IMR-90 (cell line): ENCODE data around the gene BCAR1. TPM values are rescaled to one million over a fixed set of nuclear protein-coding genes. Genes with fewer than 3 reads are reported as not detected.

Source experiments
- ATAC-seq: fragments of 200-7000 bp; cut with Tn5 transposase; 2 replicates; pipeline ENCODE4 v1.9.1; 2020; ENCODE audit warnings: low read depth, mild to moderate bottlenecking, moderate library complexity
- BruUV-seq: library from RNA; stranded (reverse); fragments of 400-500 nt; replicated peaks from 2 replicates; lab custom pipeline; 2021; lab: Mats Ljungman, UMichigan
- CTCF ChIA-PET: fragments of 300-600 bp; formaldehyde crosslinking; extraction: SDS; loops from one replicate; lab custom pipeline; 2021; ENCODE audit warnings: antibody characterized with exemption; lab: Yijun Ruan, JAX
- POLR2A ChIA-PET: fragments of 300-600 bp; sonication (Branson Sonifier 250); formaldehyde crosslinking; loops from one replicate; lab custom pipeline; 2022; ENCODE audit warnings: antibody characterized with exemption; ENCODE audit not compliant: unreplicated experiment; lab: Charles Lee
- DNase-seq: peaks from one replicate; pipeline ENCODE4 v3.0.0; 2013
- H2AFZ ChIP-seq: replicated peaks from 2 replicates; pipeline ENCODE3; 2013; ENCODE audit warnings: low read length, mild to moderate bottlenecking; ENCODE audit not compliant: poor library complexity
- H2AK5ac ChIP-seq: 2 replicates; pipeline ENCODE4 v1.6.1; 2013; ENCODE audit warnings: low read depth, low read length, inconsistent platforms
- H2AK9ac ChIP-seq: replicated peaks from 2 replicates; pipeline ENCODE3; 2013; ENCODE audit warnings: mild to moderate bottlenecking, low read depth, low read length, moderate library complexity; ENCODE audit not compliant: poor library complexity
- H2BK120ac ChIP-seq: 2 replicates; pipeline ENCODE4 v1.6.1; 2013; ENCODE audit warnings: low read depth, low read length, inconsistent platforms
- H2BK15ac ChIP-seq: 3 replicates; pipeline ENCODE4 v1.6.1; 2013; ENCODE audit warnings: low read depth, low read length, inconsistent platforms
- H2BK20ac ChIP-seq: 2 replicates; pipeline ENCODE4 v1.6.1; 2013; ENCODE audit warnings: low read depth, mild to moderate bottlenecking, inconsistent platforms, low read length, moderate library complexity
- H2BK5ac ChIP-seq: 2 replicates; pipeline ENCODE4 v1.6.1; 2013; ENCODE audit warnings: mild to moderate bottlenecking, low read depth, low read length, inconsistent platforms; ENCODE audit not compliant: poor library complexity, severe bottlenecking
- H3K14ac ChIP-seq: replicated peaks from 2 replicates; pipeline ENCODE4 v1.6.1; 2013; ENCODE audit warnings: low read depth, low read length, inconsistent platforms
- H3K18ac ChIP-seq: 2 replicates; pipeline ENCODE4 v1.6.1; 2013; ENCODE audit warnings: low read depth, low read length, control low read depth
- H3K23ac ChIP-seq: 2 replicates; pipeline ENCODE4 v1.6.1; 2013; ENCODE audit warnings: low read depth, low read length, inconsistent platforms
- H3K27ac ChIP-seq: 2 replicates; pipeline ENCODE4 v1.5.1; 2013; ENCODE audit warnings: mild to moderate bottlenecking, control low read depth, low read length; ENCODE audit not compliant: insufficient read depth
- H3K27me3 ChIP-seq: 2 replicates; pipeline ENCODE4 v1.6.1; 2013; ENCODE audit warnings: low read length; ENCODE audit not compliant: control insufficient read depth, insufficient read depth
- H3K36me3 ChIP-seq: 2 replicates; pipeline ENCODE4 v1.6.1; 2013; ENCODE audit warnings: low read length, mixed read lengths; ENCODE audit not compliant: control insufficient read depth, insufficient read depth
- H3K4ac ChIP-seq: 2 replicates; pipeline ENCODE4 v1.6.1; 2013; ENCODE audit warnings: low read depth, low read length, inconsistent platforms
- H3K4me1 ChIP-seq: 2 replicates; pipeline ENCODE4 v1.6.1; 2013; ENCODE audit warnings: low read length, mixed read lengths; ENCODE audit not compliant: control insufficient read depth, insufficient read depth
- H3K4me2 ChIP-seq: 2 replicates; pipeline ENCODE4 v1.6.1; 2013; ENCODE audit warnings: low read depth, mild to moderate bottlenecking, control low read depth, low read length, moderate library complexity
- H3K4me3 ChIP-seq: 2 replicates; pipeline ENCODE4 v1.5.1; 2013; ENCODE audit warnings: low read depth, mild to moderate bottlenecking, control low read depth, low read length, moderate library complexity; ENCODE audit not compliant: insufficient read depth
- H3K56ac ChIP-seq: 2 replicates; pipeline ENCODE4 v1.6.1; 2013; ENCODE audit warnings: low read length, inconsistent platforms; ENCODE audit not compliant: insufficient read depth; ENCODE audit errors: extremely low read depth
- H3K79me1 ChIP-seq, 2 experiments: 2 replicates each; pipeline ENCODE4 v1.6.1; 2013; ENCODE audit warnings: low read length in 2 of 2, inconsistent platforms in 1 of 2, low read depth in 1 of 2
- H3K9ac ChIP-seq: 2 replicates; pipeline ENCODE4 v1.6.1; 2013; ENCODE audit warnings: low read depth, low read length, control low read depth
- H3K9me1 ChIP-seq: 2 replicates; pipeline ENCODE4 v1.6.1; 2013; ENCODE audit warnings: low read length, inconsistent platforms; ENCODE audit not compliant: insufficient read depth
- H3K9me3 ChIP-seq: 2 replicates; pipeline ENCODE4 v1.6.1; 2013; ENCODE audit warnings: low read length; ENCODE audit not compliant: control insufficient read depth, insufficient read depth
- H4K20me1 ChIP-seq: 2 replicates; pipeline ENCODE4 v1.6.1; 2013; ENCODE audit warnings: low read length, inconsistent platforms; ENCODE audit not compliant: insufficient read depth
- H4K5ac ChIP-seq: 2 replicates; pipeline ENCODE4 v1.6.1; 2013; ENCODE audit warnings: mild to moderate bottlenecking, low read depth, low read length, control low read depth
- H4K8ac ChIP-seq, 2 experiments: 2 replicates each; pipeline ENCODE4 v1.6.1; 2013; ENCODE audit warnings: low read depth in 2 of 2, low read length in 2 of 2, control low read depth in 1 of 2, inconsistent platforms in 1 of 2
- H4K91ac ChIP-seq: 2 replicates; pipeline ENCODE4 v1.6.1; 2013; ENCODE audit warnings: low read depth, low read length, inconsistent platforms; ENCODE audit not compliant: insufficient read depth
- BHLHE40 ChIP-seq: fragments of 150-350 bp; IDR thresholded peaks from 2 replicates; pipeline ENCODE4 v1.6.1; 2016; ENCODE audit warnings: mild to moderate bottlenecking, low read depth, low read length
- CHD1 ChIP-seq: IDR thresholded peaks from 2 replicates; pipeline ENCODE4 v1.6.1; 2012; ENCODE audit warnings: low read depth, low read length, improper control_type of control experiment
- CTCF ChIP-seq: conservative IDR thresholded peaks from 2 replicates; pipeline ENCODE4 v1.5.1; 2012; ENCODE audit warnings: mild to moderate bottlenecking, low read depth, low read length, improper control_type of control experiment
- ELK1 ChIP-seq: fragments of 150-350 bp; IDR thresholded peaks from 2 replicates; pipeline ENCODE4 v1.6.1; 2016; ENCODE audit warnings: low read depth, mild to moderate bottlenecking, low read length, moderate library complexity, borderline replicate concordance
- FOS ChIP-seq: fragments of 150-350 bp; IDR thresholded peaks from 2 replicates; pipeline ENCODE4 v1.6.1; 2016; ENCODE audit warnings: low read depth, low read length
- MAFK ChIP-seq: IDR thresholded peaks from 2 replicates; pipeline ENCODE4 v1.6.1; 2012; ENCODE audit warnings: low read depth, low read length, improper control_type of control experiment
- MAZ ChIP-seq: IDR thresholded peaks from 2 replicates; pipeline ENCODE4 v1.6.1; 2012; ENCODE audit warnings: low read depth, mild to moderate bottlenecking, low read length, improper control_type of control experiment, moderate library complexity, borderline replicate concordance
- MXI1 ChIP-seq: IDR thresholded peaks from 2 replicates; pipeline ENCODE4 v1.6.1; 2012; ENCODE audit warnings: low read depth, mild to moderate bottlenecking, low read length, moderate library complexity, borderline replicate concordance
- NFE2L2 ChIP-seq: fragments of 150-350 bp; IDR thresholded peaks from 2 replicates; pipeline ENCODE4 v1.6.1; 2016; ENCODE audit warnings: low read depth, mild to moderate bottlenecking, low read length
- POLR2A ChIP-seq: IDR thresholded peaks from 2 replicates; pipeline ENCODE4 v1.6.1; 2012; ENCODE audit warnings: mild to moderate bottlenecking, low read depth, low read length
- RFX5 ChIP-seq: IDR thresholded peaks from 2 replicates; pipeline ENCODE4 v1.8.0; 2012; ENCODE audit warnings: low read depth, mild to moderate bottlenecking, low read length, moderate library complexity
- SMC3 ChIP-seq: fragments of 150-350 bp; IDR thresholded peaks from 2 replicates; pipeline ENCODE4 v1.6.1; 2016; ENCODE audit warnings: low read depth, mild to moderate bottlenecking, antibody characterized with exemption, low read length, moderate library complexity
- USF2 ChIP-seq: fragments of 150-350 bp; IDR thresholded peaks from 2 replicates; pipeline ENCODE4 v1.6.1; 2017; ENCODE audit warnings: mild to moderate bottlenecking, antibody characterized with exemption, low read length, low read depth
- WGBS, 2 experiments: methylation state at CpG; one replicate each; pipeline versions ENCODE4 v1.1.5 to v1.1.7; 2013; ENCODE audit warnings: missing lambda C conversion rate in 2 of 2; ENCODE audit not compliant: insufficient read length in 1 of 2; ENCODE audit errors: extremely low coverage in 2 of 2; 5-methylcytosine and 5-hydroxymethylcytosine counted together
- dilution Hi-C: fragments of 300-500 bp; cut with HindIII; formaldehyde crosslinking; loops from one replicate; pipeline ENCODE4 v1.14.3; 2018; ENCODE audit warnings: low sequenced_read_pairs; ENCODE audit not compliant: unreplicated experiment
- in situ Hi-C: fragments of 300-500 bp; cut with MboI; formaldehyde crosslinking; loops from 3 replicates; pipeline ENCODE4 v1.14.3; 2019; ENCODE audit warnings: low sequenced_read_pairs, inconsistent platforms, mixed read lengths
- intact Hi-C: fragments of 100-400 bp; cut with micrococcal nuclease; formaldehyde crosslinking; loops from 2 replicates; pipeline ENCODE4 v1.10.0; 2022
- polyA plus RNA-seq, 3 experiments: library from polyadenylated mRNA; depleted of rRNA; stranded (reverse); fragments of >200 nt; gene quantifications; 2 replicates each; pipeline ENCODE4 v1.2.3, GENCODE V29; 2012; ENCODE audit warnings: low replicate concordance in 1 of 3
- total RNA-seq: library from RNA; depleted of rRNA; stranded (reverse); fragments of >200 nt; gene quantifications from 2 replicates; pipeline ENCODE4 v1.2.3, GENCODE V29; 2012

BCAR1 gene
- total and polyA plus RNA-seq, 2 of the 4 experiments (the other 2 are of a cell fraction) = 18.1 to 99.4 TPM

GRCh38 chr16:75288596-75289120 lies 37.2 kb upstream of the BCAR1 start:
- intact Hi-C loops = no loop called here
- POLR2A ChIA-PET = no interaction called here
- H4K91ac ChIP-seq = no peak overlapping the region
- no peak for DNase-seq
- no TSS peak for BruUV-seq
- H2BK5ac ChIP-seq = no peak overlapping the region
- no peak overlapping the region for H3K56ac ChIP-seq
- H3K9me3 ChIP-seq = no peaks in the 10 kb centered on the region
- in situ Hi-C loops = no loop called here
- H2BK20ac ChIP-seq = no peak overlapping the region
- no peak overlapping the region for H3K4me2 ChIP-seq
- no peaks in the 10 kb centered on the region for H4K20me1 ChIP-seq
- H3K36me3 ChIP-seq = peaks cover 14% of the 10 kb centered on the region
- no peak overlapping the region for H3K9ac ChIP-seq
- no peak for ATAC-seq
- H2BK15ac ChIP-seq = no peak overlapping the region
- H4K5ac ChIP-seq = no peak overlapping the region
- TF ChIP-seq RFX5 (no peak), USF2 (no peak), MAFK (no peak), POLR2A (no peak), FOS (no peak), CHD1 (no peak), NFE2L2 (no peak), ELK1 (no peak), SMC3 (no peak), CTCF (no peak), MAZ (no peak), MXI1 (no peak), BHLHE40 (no peak)
- 0 out of 2 replicates have a peak, but pooled peaks cover 1% of the 10 kb centered on the region for H3K4me1 ChIP-seq
- H2AK9ac ChIP-seq = no peak overlapping the region
- H3K27me3 ChIP-seq = no peaks in the 10 kb centered on the region
- H2AFZ ChIP-seq = no peak overlapping the region
- no peak overlapping the region for H3K18ac ChIP-seq
- no peak overlapping the region for H2BK120ac ChIP-seq
- 85% methylated on average over 3 of the region's 10 CpGs; no CpG with 5 or more reads in 1 of the 2 experiments for WGBS, 2 experiments
- H3K23ac ChIP-seq = no peak overlapping the region
- no peaks in the 10 kb centered on the region; a peak in 1 of 4 replicates for H3K79me1 ChIP-seq
- dilution Hi-C loops = no loop called here
- H3K4me3 ChIP-seq = no peak overlapping the region
- H4K8ac ChIP-seq = no peak overlapping the region
- H3K9me1 ChIP-seq = peaks cover 12% of the 10 kb centered on the region
- H2AK5ac ChIP-seq = no peak overlapping the region
- H3K4ac ChIP-seq = no peak overlapping the region
- CTCF ChIA-PET = no interaction called here
- H3K14ac ChIP-seq = no peak overlapping the region
- H3K27ac ChIP-seq = no peak overlapping the region
